SKM-1 (cell line): Measurements from ENCODE around the gene SSTR1.
"Not testable (repeated sequence)": the region's sequence is repeated elsewhere in the genome, so short reads cannot be mapped to it uniquely, and the experiment has no call there.

Source experiments
- DNase-seq: peaks from one replicate; lab custom pipeline; 2025; ENCODE audit not compliant: unreplicated experiment; lab: John Stamatoyannopoulos, UW

The SSTR1 gene, protein sequence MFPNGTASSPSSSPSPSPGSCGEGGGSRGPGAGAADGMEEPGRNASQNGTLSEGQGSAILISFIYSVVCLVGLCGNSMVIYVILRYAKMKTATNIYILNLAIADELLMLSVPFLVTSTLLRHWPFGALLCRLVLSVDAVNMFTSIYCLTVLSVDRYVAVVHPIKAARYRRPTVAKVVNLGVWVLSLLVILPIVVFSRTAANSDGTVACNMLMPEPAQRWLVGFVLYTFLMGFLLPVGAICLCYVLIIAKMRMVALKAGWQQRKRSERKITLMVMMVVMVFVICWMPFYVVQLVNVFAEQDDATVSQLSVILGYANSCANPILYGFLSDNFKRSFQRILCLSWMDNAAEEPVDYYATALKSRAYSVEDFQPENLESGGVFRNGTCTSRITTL

DNA sequence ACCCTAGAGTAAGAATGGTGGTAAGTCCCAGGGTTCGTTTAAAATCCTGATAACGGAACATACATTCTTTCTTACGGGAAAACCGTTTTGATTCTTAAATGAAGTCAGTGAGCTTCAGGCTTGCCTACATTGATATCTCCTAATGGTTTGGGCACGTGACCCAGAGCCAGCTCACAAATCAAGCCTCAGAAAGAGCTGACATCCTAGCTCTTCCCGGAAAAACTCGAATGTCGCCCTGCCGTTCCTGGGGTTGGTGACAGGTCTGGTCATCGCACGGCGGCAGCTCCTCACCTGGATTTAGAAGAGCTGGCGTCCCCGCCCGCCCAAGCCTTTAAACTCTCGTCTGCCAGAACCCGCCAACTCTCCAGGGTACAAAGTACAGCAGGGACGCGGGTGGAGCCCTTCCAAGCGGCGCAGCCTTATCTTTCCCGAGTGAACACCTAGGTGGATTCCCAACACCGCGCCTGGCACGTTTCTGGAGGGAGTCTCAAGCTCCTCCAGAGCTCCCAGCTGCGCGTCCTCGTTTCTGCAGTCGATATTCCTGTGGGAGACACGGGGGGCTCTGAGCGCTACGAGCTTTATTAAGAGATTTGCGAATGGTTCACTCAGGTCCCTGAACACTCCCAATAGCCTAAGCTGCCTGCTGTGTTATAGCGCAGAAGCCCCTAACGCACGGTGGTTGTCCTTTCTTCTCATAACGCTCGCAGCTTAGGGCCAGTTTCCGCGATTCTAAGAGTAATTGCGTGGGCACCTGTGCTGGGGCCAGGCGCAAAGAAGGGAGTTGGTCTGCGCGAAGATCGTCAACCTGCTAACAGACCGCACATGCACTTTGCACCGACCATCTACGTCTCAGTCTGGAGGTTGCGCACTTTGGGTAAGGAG, at the start of gene SSTR1:
TSS of gene SSTR1 (plus strand) at position 169 of the 882 bp plus-strand sequence. CDS start 1,486 bp downstream, outside the sequence.
- no peak for DNase-seq

- DNase-seq: no peak
Observed at GRCh38 chr14:38158468-38158867, 49.2 kb upstream of the SSTR1 start.

DNA sequence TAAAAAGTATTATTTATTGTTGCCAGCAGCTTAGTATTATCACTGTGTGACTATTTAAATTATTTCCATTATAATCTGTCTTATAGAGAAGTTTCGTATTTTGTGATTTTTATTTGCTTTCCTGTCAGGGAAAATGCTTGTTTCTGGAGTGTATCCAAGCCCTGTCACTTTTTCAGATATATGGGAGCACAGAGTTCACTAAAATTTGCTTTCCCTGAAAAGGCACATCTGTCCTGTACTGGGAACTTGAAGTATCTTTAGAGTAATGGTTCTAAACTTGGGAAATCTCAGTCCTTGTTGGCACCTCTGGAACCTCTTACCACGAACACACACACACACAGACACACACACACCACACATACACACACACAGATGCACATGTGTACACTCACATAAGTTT, 39.3 kb upstream of the SSTR1 start:
- no peak for DNase-seq

DNA sequence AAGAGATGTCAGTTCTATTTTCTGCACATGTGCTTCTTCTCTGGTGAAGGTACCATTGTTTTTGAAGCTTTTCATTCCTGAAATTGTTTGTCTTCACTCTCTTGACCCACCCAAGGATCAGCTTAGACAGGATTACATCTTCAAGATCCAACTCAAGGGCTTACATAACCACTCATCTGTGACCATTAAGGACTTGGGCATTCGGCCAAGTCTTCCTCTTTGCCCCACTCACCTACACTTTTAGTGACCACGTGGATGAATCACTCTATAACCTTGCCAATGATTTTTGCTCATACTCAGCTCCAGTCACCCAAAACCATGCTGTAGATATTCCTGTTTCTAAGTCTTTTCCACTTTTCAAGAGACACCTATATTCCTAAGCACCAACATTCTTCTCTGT, 36.5 kb upstream of the SSTR1 start:
- no peak for DNase-seq

- DNase-seq: no peak
Observed at GRCh38 chr14:38174711-38175110, 33.0 kb upstream of the SSTR1 start.

DNA sequence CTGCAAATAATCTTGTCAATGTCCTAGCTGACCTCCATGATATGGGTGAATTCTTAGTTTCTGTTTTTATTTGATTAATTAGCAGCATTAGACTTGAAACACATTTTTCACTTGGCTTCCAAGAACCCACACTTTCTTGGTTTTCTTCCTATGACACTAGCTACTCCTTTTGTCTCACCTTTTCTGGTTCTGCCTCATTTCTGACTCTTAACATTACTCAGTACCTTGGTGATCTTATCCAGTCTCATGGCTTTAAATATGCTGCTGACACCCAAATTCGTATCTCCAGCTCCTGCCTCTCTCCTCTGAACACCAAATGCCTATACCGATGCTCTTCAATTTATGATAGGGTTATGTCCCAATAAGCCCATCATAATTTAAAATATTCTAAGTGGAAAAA, 32.0 kb upstream of the SSTR1 start:
- DNase-seq: no peak

- no peak for DNase-seq
Observed at GRCh38 chr14:38176379-38176778, 31.3 kb upstream of the SSTR1 start.

DNA sequence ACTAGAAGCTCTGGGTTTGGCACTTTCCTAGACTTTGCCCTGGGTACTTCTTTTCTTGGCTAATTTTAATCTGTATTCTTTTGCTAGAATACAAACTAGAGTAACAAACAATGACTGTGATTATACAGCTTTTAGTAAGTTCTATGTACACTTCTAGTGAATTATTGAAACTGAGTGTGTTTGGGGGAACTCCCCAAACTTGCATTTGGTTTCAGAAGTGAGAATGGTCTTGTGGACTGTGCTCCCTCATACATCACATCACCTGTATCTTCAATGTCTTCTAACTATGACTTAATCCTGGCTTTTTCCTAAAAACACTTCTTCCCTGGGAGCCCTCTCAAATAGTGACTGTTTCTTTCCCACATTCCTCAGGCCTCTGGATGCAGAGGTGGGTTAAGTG, 23.6 kb upstream of the SSTR1 start:
- no peak for DNase-seq

GRCh38 chr14:38185671-38186070, 22.0 kb upstream of the SSTR1 start:
- DNase-seq: no peak

- DNase-seq: no peak
Observed at GRCh38 chr14:38186216-38186615, 21.5 kb upstream of the SSTR1 start.

DNA sequence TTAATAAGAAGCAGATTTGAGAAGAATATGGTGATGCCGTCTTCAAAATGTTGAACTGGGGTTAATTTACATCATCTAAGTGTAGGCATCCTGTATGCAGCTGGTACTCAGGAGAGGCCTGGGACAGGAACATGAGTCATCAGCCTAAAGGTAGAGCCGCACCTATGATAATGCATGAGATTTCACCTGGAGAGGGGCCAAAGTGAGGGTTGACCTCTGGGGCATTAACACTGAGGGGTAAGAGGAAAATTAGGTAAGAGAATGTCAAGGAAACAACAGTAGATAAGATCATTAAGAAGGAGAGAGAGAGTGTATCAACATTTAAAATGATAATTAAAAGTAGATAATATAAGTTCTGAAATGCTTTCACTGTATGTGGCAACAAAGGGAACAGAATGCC, 20.2 kb upstream of the SSTR1 start:
- DNase-seq: no peak

- DNase-seq: no peak
Observed at GRCh38 chr14:38189930-38190726, 17.6 kb upstream of the SSTR1 start.

DNA sequence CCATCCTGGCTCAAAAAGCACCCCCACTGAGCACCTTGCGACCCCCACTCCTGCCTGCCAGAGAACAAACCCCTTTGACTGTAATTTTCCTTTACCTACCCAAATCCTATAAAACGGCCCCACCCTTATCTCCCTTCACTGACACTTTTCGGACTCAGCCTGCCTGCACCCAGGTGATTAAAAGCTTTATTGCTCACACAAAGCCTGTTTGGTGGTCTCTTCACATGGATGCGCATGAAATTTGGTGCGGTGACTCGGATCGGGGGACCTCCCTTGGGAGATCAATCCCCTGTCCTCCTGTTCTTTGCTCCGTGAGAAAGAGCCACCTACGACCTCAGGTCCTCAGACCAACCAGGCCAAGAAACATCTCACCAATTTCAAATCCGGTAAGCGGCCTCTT, 16.9 kb upstream of the SSTR1 start:
- not testable (repeated sequence) for DNase-seq

DNA sequence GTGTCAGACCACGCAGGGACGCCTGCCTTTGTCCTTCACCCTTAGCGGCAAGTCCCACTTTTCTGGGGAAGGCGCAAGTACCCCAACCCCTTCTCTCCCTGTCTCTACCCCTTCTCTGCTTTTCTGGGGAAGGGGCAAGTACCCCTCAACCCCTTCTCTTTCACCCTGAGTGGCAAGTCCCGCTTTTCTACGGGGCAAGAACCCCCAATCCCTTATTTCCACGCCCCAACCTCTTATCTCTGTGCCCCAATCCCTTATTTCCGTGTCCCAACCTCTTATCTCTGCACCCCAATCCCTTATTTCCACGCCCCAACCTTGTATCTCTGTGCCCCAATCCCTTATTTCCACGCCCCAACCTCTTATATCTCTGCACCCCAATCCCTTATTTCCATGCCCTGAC, 16.2 kb upstream of the SSTR1 start:
- DNase-seq: not testable (repeated sequence)

DNA sequence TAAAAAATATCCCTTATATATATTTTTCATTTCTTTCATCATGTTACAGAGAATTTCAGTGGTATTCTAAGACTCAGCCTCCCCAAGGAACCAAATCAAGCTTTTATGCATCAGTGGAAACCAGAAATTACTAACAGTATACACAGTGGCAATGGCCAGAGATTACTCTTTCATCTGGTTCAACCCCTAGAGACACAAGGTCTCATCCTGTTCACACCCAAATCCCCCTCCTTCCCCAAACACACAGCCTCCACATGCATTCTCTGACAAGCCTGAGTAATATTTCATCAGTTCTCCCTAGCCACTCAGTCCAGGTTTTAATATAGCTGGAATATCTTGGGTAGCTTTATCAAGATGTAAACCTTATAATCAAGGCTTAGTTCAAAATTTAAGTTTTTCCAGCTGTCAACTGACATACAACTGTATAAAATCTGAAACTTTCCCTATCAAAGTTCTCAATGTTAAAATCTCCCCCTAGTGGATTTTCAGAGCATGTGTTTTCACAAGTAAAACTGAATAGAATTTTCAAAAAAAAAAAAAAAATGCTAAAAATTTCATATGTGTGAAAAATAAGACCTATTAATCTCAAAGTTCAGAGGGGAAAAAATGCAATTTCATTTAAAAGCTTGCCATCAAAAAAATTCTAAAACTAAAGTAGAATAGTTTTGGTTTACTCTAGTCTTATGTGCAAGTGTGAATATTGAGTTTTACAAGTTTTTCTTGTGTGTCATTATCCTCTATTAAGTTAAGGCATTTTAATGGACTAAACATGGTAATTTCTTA, 10.5 kb upstream of the SSTR1 start:
- DNase-seq: no peak

DNA sequence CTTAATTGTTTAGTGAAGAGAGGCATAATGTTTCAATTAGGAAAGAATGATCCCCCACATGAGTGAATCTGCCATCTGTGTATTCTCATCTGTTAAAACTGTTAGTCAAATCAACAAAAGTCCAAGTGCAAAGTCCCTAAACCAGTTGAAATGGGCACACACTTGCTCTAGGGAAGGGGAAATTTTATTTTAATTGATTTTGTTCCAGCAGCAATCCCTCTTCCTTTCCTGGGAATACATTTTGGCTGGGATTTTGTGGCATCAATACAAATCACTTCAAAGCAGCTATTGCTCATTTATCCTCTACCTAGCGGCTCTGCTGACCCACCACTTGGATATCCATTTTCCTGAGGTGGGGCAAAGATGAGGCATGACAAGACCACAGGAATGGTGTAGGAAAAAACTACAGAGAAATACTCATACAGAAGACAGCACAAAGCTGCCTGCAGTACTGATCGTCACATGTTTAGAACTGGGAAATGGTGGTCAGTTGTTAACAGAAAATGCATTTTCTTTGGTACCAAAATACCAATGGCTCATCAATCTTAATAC, 9.8 kb upstream of the SSTR1 start:
- no peak for DNase-seq

DNA sequence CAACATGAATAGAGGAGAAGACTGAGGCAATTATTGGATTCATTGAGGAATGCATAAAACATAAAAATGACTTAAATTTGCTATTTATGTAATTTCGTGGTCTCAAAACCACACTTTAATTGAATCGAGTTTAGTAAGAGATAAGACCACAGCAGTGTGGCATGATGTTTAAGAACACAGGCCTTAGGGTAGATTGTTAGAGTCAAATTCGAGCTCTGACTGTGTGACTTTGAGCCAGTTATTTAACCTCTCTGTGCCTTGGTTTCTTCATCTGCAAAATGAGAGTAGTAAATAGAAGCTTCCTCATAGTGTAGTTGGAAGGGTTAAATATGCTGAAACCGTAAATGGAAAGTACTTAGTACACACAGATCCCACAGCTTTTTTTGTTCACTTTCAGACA, 9.3 kb upstream of the SSTR1 start:
- DNase-seq: no peak

GRCh38 chr14:38199076-38199475, 8.6 kb upstream of the SSTR1 start:
- DNase-seq: no peak

DNA sequence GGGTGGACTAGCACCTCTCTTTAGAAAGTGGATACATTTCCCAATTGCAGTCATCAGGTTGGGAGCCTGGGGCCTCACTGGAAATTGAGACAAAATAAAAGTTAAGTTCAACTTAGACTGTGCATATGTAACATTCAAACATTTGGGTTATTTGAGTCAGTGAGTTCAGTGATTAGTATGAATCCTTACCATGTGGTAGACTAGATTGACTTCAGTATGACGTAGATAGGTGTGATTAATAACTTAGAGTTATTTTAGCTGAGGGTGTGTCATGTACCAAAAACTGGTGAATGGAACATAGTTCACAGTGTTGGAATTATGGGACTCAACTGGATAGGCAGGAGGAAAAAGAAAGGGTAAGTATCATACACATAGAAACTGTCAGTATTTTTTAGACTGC, 8.0 kb upstream of the SSTR1 start:
- DNase-seq: no peak

DNA sequence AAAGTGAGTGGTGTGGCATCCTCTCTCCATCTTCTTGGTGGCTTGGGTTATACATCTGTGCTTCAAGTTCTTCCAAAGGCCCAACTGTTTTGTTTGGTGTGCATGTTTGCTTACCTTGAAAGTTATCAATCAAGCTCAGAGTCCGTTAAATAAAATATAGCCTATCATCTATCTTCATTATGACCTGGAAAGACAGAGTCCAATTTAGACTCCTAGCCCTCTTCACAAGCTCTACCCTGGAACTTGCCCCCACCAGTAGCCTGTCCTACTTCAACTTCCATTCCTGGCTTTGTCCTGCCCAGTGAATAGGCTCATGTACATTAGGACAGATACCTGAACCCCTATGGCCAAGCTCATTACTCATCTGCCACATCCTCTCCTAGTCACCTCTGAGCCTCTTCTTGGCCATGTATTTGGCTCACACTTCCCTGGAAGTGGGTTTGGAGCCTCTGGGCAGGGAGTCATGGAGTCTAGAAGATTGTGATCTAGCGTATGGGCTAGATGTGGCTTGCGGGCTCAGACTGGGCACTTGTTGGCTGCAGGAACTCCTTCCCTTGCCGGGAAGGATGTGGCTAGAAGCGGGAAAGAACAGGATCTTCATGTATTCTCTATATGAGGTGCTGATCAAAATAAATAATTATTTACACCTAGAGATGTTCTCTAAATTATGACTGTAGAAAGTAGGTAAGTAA, 6.4 kb upstream of the SSTR1 start:
- DNase-seq: no peak
